Embryonic facial prominence (tissue), 1 donor: ENCODE results near the gene LILRB1.
"Not testable (repeated sequence)": the region's sequence is repeated elsewhere in the genome, so short reads cannot be mapped to it uniquely, and the experiment has no call there.

ENCODE experiments used
- DNase-seq: peaks from one replicate; pipeline ENCODE4 v3.0.0-alpha.2; 2016; ENCODE audit errors: extremely low spot score

LILRB1 gene

GRCh38 chr19:54661846-54662481 lies 31.7 kb downstream of the LILRB1 start:
- DNase-seq: no peak

GRCh38 chr19:54662730-54663129 lies 32.4 kb downstream of the LILRB1 start, which contains the start of gene LILRB4:
Gene LILRB4, plus strand, starts transcription at chr19:54662985. Its CDS starts 49 bp downstream, at chr19:54663034.
- no peak for DNase-seq

- no peak for DNase-seq
Measured at GRCh38 chr19:54665530-54665929, 35.2 kb downstream of the LILRB1 start.

GRCh38 chr19:54667217-54667616 lies 36.9 kb downstream of the LILRB1 start:
- no peak for DNase-seq

GRCh38 chr19:54668353-54668752 lies 38.1 kb downstream of the LILRB1 start:
- no peak for DNase-seq

GRCh38 chr19:54670576-54671357 lies 40.5 kb downstream of the LILRB1 start:
- DNase-seq: no peak

GRCh38 chr19:54673222-54673621 lies 42.9 kb downstream of the LILRB1 start:
- DNase-seq: no peak

GRCh38 chr19:54674021-54674617 lies 43.8 kb downstream of the LILRB1 start:
- DNase-seq: no peak

GRCh38 chr19:54676210-54676834 lies 46.0 kb downstream of the LILRB1 start:
- peak; percentile 11 for DNase-seq

GRCh38 chr19:54677217-54677616 lies 46.9 kb downstream of the LILRB1 start:
- DNase-seq: no peak

GRCh38 chr19:54681596-54681995 lies 51.3 kb downstream of the LILRB1 start:
- not testable (repeated sequence) for DNase-seq

- DNase-seq: no peak
Measured at GRCh38 chr19:54682306-54682856, 52.1 kb downstream of the LILRB1 start.

GRCh38 chr19:54684527-54684926 lies 54.2 kb downstream of the LILRB1 start:
- no peak for DNase-seq
